Hepatic stellate cell (primary cell): ENCODE results near the gene SFRP5.

ENCODE experiments used
- DNase-seq: peaks from one replicate; pipeline ENCODE4 v3.0.0; 2011; ENCODE audit warnings: low spot score

The SFRP5 gene

DNA sequence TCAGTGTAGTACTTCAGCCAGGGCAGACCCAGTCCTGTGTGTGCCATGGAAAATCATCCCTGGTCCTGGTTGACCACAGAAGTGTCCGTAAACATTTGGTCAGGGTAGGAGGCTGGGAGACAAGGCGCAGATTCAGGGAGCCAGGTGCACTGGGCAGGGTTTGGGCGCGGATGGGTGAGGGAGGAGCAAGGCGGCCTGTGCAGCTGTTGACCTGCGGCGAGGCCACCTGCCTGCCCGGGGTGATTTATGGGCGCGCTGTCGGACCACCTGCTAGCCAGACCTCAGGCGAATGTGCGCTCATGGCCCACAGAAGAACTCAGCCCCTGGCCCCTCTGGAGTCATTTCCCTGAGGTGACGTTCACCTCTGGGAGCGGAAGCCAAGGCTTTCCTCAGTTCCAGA is 6.6 kb downstream of the SFRP5 start:
- no peak for DNase-seq

GRCh38 chr10:97764519-97764931 is 7.3 kb downstream of the SFRP5 start:
- DNase-seq, result no peak

- DNase-seq, result no peak
Measured at GRCh38 chr10:97763947-97764346, 7.9 kb downstream of the SFRP5 start.

DNA sequence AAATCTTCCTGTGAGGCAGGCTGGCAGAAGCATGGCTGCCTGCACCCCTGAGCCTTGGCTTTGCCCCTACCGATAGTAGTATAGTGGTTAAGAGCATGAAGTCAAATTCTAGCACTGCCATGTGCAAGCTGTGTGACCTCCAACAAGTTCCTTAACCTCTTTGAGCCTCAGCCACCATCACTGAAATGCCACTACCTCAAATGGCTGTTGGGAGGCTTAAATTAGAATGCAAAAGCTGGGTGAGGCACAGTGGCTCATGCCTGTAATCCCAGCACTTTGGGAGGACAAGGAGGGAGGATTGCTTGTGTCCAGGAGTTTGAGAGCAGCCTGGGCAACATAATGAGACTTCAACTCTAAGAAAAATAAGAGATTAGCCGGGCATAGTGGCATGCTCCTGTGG is 8.4 kb downstream of the SFRP5 start:
- DNase-seq, result no peak

DNA sequence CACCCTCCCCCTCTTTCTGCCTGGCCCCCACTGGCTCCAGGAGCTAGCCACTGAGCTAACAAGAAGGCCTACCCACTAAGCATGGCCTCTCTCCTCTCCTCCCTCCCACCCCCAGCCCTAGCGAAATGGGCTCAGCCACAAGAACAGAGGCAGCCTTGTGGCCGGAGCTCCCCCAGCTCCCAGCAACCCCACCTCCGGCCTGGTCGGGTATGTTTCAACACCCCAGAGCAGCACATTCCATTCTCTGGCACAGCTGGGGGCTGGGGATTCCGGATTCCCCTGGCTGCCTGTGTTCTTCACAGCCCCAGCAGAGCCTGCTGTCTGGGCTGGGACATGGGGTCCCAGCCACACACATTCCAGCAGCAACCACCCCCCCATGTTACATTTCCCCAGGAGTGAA is 9.0 kb downstream of the SFRP5 start:
- DNase-seq, result no peak

DNA sequence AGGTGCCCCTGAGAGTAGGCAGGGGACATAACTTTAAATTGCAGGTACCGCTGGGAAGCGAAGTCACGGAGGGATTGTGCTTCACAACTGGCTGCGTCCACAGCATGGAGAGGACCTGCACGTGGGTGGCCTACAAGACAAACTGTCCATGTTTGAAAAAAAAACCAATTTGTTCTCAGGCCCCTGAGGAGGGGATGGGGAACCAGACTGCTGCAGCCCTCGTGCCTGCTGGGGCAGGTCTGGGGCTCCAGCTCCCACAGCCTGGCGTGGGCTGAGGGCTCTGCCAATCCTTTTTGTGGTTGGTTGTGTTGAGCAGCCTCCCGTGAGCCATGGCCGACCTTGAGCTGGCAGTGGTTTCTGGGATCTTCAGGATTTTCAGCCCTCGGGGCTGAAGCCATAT is 9.7 kb downstream of the SFRP5 start:
- DNase-seq, result no peak

DNA sequence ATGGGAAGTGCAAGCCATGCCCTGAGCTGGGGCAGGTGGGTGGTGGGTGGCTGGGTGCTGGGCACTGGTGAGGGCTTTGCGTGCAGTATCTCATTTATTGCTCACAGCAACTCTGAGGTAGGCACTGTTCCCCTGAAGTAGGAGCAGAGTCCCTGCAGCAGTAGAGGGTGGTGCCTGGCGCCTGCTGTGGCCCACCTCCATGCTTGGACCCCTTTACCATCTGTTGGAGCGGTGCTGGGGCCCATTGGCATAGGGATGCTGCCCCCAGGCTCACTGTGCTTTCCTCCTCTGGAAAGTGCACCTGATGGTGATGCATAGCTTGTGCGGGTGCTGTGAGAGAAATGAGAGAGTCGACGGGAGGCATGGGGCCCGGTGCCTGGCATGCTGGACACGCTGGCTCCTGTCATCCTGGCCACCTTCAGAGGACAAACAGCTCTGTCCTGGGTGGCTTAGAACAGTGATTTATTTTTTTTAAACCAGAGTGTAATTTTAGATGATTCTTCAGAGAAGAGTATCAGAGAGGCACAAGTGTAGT is 10.4 kb downstream of the SFRP5 start:
- no peak for DNase-seq

DNA sequence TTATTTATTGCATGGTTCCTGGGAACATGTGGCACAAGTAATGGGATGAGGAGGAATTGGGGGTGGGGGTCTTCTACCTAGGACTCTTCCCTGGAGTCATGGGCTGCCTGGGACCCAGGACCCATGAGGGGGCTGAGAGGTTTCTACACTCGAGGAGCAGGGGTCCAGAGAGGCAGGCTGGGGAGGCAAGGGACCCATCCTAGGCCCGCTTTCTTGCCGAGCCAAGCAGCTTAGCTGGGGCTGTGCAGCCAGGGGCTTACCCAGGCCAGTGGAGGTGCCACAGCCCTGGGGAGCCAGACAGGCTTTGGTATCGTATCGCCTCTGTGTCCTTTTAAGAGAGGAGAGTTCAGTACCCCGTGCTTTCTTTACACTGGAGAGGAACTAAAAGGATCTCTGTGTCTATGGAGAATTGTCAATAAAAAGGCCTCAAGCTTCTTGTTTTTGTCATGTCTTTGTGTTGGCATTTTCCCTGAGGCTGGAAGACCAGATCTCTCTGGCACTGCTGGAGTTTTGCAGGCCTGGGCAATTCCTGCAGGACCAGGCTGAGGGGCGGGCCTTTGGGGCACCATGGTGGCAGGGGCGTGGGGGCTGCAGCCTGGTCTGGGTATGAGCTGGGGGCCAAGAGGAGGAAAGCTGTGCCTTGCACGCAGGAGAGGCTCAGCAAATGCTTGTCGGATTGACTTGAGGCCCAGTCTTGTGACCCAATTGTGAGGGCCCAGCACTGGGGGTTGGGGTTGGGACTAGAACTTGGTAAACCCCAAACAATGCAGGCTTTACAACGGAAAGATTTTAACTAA is 11.1 kb downstream of the SFRP5 start:
- no peak for DNase-seq

GRCh38 chr10:97759946-97760345 is 11.9 kb downstream of the SFRP5 start:
- DNase-seq, result no peak

GRCh38 chr10:97759158-97759887 is 12.5 kb downstream of the SFRP5 start:
- DNase-seq, result peak; percentile 91

- DNase-seq, result no peak
Measured at GRCh38 chr10:97757471-97757870, 14.3 kb downstream of the SFRP5 start.

DNA sequence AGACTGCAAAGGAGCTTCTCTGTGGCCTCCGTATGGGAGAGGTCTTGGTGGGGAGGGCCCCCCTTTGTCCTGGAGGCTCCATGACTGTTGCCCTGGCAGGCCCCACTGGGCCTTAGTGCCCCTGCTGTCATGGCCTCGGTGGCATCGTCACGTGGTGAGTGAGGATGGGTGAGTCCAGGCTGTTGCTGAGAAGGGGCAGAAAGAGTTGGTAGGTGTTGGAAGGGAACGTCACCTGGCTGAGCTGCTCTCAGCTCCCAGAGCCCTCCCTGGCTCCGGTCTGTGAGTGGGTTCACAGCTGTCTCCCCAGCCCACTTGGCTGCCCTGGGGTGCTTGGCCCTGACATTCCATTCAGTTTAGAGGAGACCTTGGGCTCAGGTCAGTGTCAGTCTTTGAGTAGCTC is 16.1 kb downstream of the SFRP5 start:
- DNase-seq, result no peak

DNA sequence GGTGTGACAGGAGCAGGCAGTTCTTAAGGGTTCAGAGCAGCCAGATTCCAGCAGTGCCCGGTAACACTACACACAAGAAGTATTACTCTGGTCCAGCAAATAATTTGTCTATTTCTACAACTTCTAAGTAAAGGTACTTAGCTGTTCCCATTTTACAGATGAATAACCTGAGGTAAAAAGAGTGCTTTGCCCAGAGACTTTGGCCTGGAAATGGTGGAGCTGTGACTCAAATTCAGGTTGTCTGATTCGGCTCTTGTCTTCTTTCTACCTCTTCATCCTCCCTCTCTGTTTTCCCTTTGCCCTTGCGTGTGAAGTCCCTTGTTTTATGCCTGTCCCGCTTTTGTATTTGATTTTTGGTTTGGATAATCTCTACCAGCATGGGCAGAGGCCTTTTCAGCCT is 17.1 kb downstream of the SFRP5 start:
- no peak for DNase-seq

- no peak for DNase-seq
Measured at GRCh38 chr10:97752956-97753355, 18.8 kb downstream of the SFRP5 start.

DNA sequence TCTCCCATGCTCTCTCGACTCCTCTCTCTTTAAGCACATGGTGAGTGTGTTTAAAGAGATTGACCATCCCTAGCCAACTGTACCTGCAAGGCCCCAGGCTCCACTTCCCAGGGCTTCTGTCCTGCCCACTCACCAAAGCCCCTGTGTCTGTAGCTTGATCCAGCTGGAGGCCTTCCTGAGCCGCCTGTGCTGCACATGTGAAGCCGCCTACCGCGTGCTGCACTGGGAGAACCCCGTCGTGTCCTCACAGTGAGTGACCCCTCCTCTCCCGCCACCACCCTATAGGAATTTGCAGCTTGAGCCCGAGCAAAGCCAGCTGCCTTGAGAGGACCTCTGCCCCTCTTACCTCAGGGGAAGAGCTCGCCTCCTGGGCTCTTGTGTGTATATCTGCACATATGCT is 23.7 kb downstream of the SFRP5 start:
- DNase-seq, result no peak

DNA sequence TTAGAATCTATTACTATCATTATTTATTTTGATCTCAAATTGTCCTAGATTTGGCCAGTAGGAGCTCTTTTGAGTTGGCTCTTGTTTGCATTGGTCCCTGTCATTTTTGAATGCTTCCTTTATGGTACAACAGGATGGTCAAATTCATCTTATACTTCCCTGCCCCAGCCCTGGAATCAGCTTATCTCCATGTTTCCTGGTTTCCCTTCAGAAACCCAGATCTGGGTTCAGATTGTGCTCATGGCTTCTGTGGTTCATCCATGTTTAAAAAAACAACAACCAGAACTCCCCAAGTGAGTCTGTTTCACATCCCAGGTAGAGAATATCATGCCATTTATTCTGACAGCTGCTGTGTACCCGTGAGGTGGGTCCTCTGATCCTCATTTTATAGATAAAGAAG is 24.2 kb downstream of the SFRP5 start:
- DNase-seq, result no peak

GRCh38 chr10:97744405-97745035 is 27.3 kb downstream of the SFRP5 start:
- DNase-seq, result no peak

- DNase-seq, result no peak
Measured at GRCh38 chr10:97743169-97743943, 28.4 kb downstream of the SFRP5 start.

GRCh38 chr10:97740613-97741012 is 31.2 kb downstream of the SFRP5 start:
- no peak for DNase-seq

- no peak for DNase-seq
Measured at GRCh38 chr10:97738616-97739015, 33.2 kb downstream of the SFRP5 start.

DNA sequence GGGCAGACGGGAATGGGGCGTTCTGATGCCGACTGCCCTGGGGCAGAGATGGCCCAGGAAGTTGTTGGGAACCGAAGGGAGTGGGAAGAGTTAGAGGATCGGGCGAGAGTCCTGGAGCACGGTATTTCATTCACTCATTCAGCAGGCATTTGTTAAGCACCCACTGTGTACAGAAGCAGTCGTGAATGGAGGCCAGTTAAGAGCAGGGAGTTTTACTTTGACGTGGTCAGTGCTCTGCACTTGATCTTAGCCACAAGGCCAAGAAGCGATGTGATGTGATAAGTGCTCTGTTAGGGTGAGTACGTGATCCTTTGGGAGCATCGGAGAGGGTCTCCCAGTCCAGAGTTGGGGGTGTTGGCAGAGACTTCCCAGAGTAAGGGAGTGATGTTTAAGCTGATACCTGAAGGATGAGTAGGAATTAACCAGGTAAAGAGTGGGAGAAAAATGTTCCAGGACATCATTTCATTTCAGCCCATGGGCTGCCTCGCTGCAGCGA is 34.0 kb downstream of the SFRP5 start:
- DNase-seq, result no peak
